ENCODE results near the gene NR2C2. TPM values are rescaled to one million over a fixed set of nuclear protein-coding genes. Genes with fewer than 3 reads are reported as not detected.

NR2C2 gene
- total and polyA plus RNA-seq, 9 of the 15 experiments (the other 6 are each of a cell fraction or from before 2014, with no cell fraction given): 6.1 to 33.0 (median 14.6) TPM

- TF ChIP-seq ZNF274 (IDR thresholded peaks at IDR 0.05; ENCODE audit: borderline replicate concordance, low read depth, low read length) (no peak), TCF3 (CRISPR knock-in tag; IDR thresholded peaks at IDR 0.05) (peak; percentile 51; the same call in 1 of the 2 replicates), MLX (CRISPR knock-in tag; conservative IDR thresholded peaks at IDR 0.05) (no peak), SMARCE1 (IDR thresholded peaks at IDR 0.05) (0 out of 2 replicates have a peak, but pooled peaks have one; percentile 20), ZNF316 (IDR thresholded peaks at IDR 0.05) (peak; percentile 81), EHMT2 (IDR thresholded peaks at IDR 0.05) (no peak), ZNF239 (CRISPR knock-in tag; IDR thresholded peaks at IDR 0.05) (no peak), ASH1L (IDR thresholded peaks at IDR 0.05; ENCODE audit: borderline replicate concordance, low read depth, partially characterized antibody) (no peak), CBFA2T2 (conservative IDR thresholded peaks at IDR 0.05) (peak; percentile 27), ZNF253 (CRISPR knock-in tag; conservative IDR thresholded peaks at IDR 0.05) (no peak), ARID2 (IDR thresholded peaks at IDR 0.05) (no peak), ZFP1 (CRISPR knock-in tag; IDR thresholded peaks at IDR 0.05) (no peak), ZNF436 (CRISPR knock-in tag; IDR thresholded peaks at IDR 0.05) (no peak), ZNF583 (CRISPR knock-in tag; IDR thresholded peaks at IDR 0.05) (no peak), ARID3B (CRISPR knock-in tag; IDR thresholded peaks at IDR 0.05; ENCODE audit: borderline replicate concordance) (no peak), ETV1 (tag; conservative IDR thresholded peaks at IDR 0.05; ENCODE audit: low read depth) (peak; percentile 65; the same call in 1 of the 2 replicates)
- TF ChIP-seq, protein P1, sequence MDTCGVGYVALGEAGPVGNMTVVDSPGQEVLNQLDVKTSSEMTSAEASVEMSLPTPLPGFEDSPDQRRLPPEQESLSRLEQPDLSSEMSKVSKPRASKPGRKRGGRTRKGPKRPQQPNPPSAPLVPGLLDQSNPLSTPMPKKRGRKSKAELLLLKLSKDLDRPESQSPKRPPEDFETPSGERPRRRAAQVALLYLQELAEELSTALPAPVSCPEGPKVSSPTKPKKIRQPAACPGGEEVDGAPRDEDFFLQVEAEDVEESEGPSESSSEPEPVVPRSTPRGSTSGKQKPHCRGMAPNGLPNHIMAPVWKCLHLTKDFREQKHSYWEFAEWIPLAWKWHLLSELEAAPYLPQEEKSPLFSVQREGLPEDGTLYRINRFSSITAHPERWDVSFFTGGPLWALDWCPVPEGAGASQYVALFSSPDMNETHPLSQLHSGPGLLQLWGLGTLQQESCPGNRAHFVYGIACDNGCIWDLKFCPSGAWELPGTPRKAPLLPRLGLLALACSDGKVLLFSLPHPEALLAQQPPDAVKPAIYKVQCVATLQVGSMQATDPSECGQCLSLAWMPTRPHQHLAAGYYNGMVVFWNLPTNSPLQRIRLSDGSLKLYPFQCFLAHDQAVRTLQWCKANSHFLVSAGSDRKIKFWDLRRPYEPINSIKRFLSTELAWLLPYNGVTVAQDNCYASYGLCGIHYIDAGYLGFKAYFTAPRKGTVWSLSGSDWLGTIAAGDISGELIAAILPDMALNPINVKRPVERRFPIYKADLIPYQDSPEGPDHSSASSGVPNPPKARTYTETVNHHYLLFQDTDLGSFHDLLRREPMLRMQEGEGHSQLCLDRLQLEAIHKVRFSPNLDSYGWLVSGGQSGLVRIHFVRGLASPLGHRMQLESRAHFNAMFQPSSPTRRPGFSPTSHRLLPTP (IDR thresholded peaks at IDR 0.05; ENCODE audit: borderline replicate concordance, extremely low read depth, insufficient read length): no peak
Observed at GRCh38 chr3:15042936-15043335, 95.6 kb downstream of the NR2C2 start (continued).
